Hepatocyte (in vitro differentiated cells): ENCODE data around the gene LRRN4CL. TPM values are rescaled to one million over a fixed set of nuclear protein-coding genes. Genes with fewer than 3 reads are reported as not detected.
A peak's percentile ranks its signal among the peaks of the same experiment; 100 is the strongest.

Source experiments
- DNase-seq: peaks from one replicate; pipeline ENCODE4 v3.0.0-alpha.2; 2016; ENCODE audit warnings: low spot score
- H2AFZ ChIP-seq: fragments of 200-600 bp; sonication (generic); 2 replicates; pipeline ENCODE4 v1.6.0; 2016; ENCODE audit warnings: antibody characterized with exemption, mild to moderate bottlenecking
- H3K27ac ChIP-seq: fragments of 200-600 bp; sonication (generic); 2 replicates; pipeline ENCODE4 v1.5.1; 2016; ENCODE audit warnings: mild to moderate bottlenecking
- H3K27me3 ChIP-seq: fragments of 200-600 bp; sonication (generic); 2 replicates; pipeline ENCODE4 v1.6.1; 2016
- H3K36me3 ChIP-seq: fragments of 200-600 bp; sonication (generic); replicated peaks from 2 replicates; pipeline ENCODE4 v1.5.1; 2016; ENCODE audit warnings: low read depth; ENCODE audit not compliant: insufficient read depth
- H3K4me1 ChIP-seq: fragments of 200-600 bp; sonication (generic); 2 replicates; pipeline ENCODE4 v1.5.1; 2016; ENCODE audit warnings: mild to moderate bottlenecking, moderate library complexity; ENCODE audit not compliant: insufficient read depth
- H3K4me2 ChIP-seq: fragments of 200-600 bp; sonication (generic); 2 replicates; pipeline ENCODE4 v1.6.0; 2016
- H3K4me3 ChIP-seq: fragments of 200-600 bp; sonication (generic); 2 replicates; pipeline ENCODE4 v1.5.1; 2016; ENCODE audit warnings: mild to moderate bottlenecking
- H3K79me2 ChIP-seq: fragments of 200-600 bp; sonication (generic); 2 replicates; pipeline ENCODE4 v1.6.0; 2017; ENCODE audit warnings: mild to moderate bottlenecking
- H3K9me2 ChIP-seq: fragments of 200-600 bp; sonication (generic); replicated peaks from 2 replicates; pipeline ENCODE4 v1.6.0; 2017; ENCODE audit warnings: mild to moderate bottlenecking; ENCODE audit not compliant: insufficient read depth
- H3K9me3 ChIP-seq: fragments of 200-600 bp; sonication (generic); 2 replicates; pipeline ENCODE4 v1.5.1; 2016; ENCODE audit warnings: low read depth, mild to moderate bottlenecking
- H4K20me1 ChIP-seq: fragments of 200-600 bp; sonication (generic); 2 replicates; pipeline ENCODE4 v1.6.0; 2016; ENCODE audit warnings: mild to moderate bottlenecking; ENCODE audit not compliant: insufficient read depth, poor library complexity, severe bottlenecking
- CTCF ChIP-seq: fragments of 200-600 bp; sonication (generic); IDR thresholded peaks from 2 replicates; pipeline ENCODE4 v1.5.1; 2016; ENCODE audit warnings: antibody characterized with exemption, mild to moderate bottlenecking; ENCODE audit not compliant: poor library complexity
- EZH2 ChIP-seq: fragments of 200-600 bp; sonication (generic); IDR thresholded peaks from 2 replicates; pipeline ENCODE4 v1.6.1; 2016; ENCODE audit warnings: antibody characterized with exemption, mild to moderate bottlenecking, borderline replicate concordance
- EZH2phosphoT487 ChIP-seq: fragments of 200-600 bp; sonication (generic); IDR thresholded peaks from one replicate; pipeline ENCODE4 v1.6.1; 2018; ENCODE audit warnings: antibody characterized with exemption, mild to moderate bottlenecking, low read depth, moderate library complexity; ENCODE audit not compliant: unreplicated experiment, severe bottlenecking
- WGBS: methylation state at CpG from one replicate; pipeline ENCODE4 v1.1.6; 2016; ENCODE audit warnings: low lambda C conversion rate; ENCODE audit errors: missing lambda C conversion rate; 5-methylcytosine and 5-hydroxymethylcytosine counted together
- polyA plus RNA-seq: library from polyadenylated mRNA; unstranded; fragments of >200 nt; fragmentation: Nextera tagmentation; extraction: Ambion mirVana; gene quantifications from 2 replicates; pipeline ENCODE4 v1.2.1, GENCODE V29; 2016
- total RNA-seq: library from RNA; depleted of rRNA; stranded (reverse); fragments of >200 nt; gene quantifications from 2 replicates; pipeline ENCODE4 v1.2.3, GENCODE V29; 2014

The LRRN4CL gene
- total and polyA plus RNA-seq, 2 experiments from 2014 or later, result 0.40 to 0.41 TPM

DNA sequence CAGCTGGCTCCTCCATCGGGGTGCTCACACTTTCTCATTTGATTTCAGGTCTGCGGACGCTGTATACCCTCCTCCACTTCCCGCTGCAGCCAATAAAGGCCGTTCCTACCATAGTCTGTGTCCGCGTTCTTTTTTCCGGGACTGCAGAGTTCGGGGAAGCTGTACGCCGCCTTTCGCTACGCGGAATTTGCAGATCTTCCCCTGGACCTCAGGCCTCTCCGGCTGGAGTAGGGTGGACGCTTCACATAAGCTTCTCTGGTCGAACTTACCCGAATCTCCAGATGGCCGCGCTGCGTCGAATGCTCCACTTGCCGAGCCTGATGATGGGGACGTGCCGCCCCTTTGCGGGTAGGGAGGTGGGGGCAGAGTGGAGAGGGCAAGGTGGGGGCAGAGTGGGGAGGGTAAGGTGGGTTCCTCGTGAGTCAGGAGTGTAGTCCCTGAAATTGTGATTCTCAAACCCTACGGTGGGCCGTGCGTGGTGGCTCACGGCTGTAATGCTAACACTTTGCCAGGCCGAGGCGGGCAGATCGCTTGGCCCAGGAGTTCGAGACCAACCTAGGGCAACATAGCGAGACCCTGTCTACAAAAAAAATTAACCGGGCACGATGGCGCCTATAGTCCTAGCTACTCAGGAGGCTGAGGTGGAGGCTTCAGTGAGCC, 23.6 kb downstream of the LRRN4CL start:
- H3K4me2 ChIP-seq, result peak overlapping the region; percentile 80
- peak; percentile 76 for DNase-seq
- no peaks in the 10 kb centered on the region for H3K9me3 ChIP-seq
- H3K36me3 ChIP-seq, result no peaks in the 10 kb centered on the region
- H3K27ac ChIP-seq, result peak overlapping the region; percentile 91
- peaks cover 48% of the 10 kb centered on the region for H3K79me2 ChIP-seq
- no peaks in the 10 kb centered on the region for H3K27me3 ChIP-seq
- no peak for TF ChIP-seq EZH2
- no peak for TF ChIP-seq EZH2phosphoT487
- TF ChIP-seq CTCF, result no peak
- H3K4me1 ChIP-seq, result peaks cover 16% of the 10 kb centered on the region
- H3K4me3 ChIP-seq, result peak overlapping the region; percentile 56
- peaks cover 10% of the 10 kb centered on the region for H4K20me1 ChIP-seq
- H3K9me2 ChIP-seq, result no peaks in the 10 kb centered on the region
- H2AFZ ChIP-seq, result no peak overlapping the region
- WGBS, result 2% methylated on average over 38 of the region's 39 CpGs

DNA sequence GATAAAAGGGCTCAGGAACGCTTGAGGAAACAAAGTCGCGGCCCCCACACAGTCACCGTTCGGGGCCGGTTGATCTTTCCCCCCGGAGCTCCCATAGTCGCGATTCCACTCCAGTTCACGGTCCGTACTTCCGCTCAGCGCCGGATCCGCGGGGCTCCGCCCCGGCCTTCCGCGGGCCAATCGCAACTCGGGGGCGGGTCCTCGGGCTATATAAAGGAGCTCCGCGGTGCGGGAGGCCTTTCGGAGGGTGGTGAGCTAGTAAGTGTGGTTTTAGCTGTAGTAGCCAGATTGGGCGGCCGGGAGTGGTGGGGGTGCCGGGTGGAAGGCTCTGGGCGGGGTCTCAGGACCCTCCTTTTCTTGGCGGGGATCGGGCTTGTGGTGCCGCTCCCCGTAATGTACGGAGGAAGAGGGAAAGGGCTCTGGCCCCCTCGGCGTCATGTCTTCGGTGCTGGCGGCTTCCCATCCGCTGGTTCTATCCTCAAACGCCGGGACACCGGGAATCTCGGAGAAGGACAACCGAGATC, 24.2 kb downstream of the LRRN4CL start, which contains the start of the genes C11orf98 and CSKMT:
Gene C11orf98, minus strand, starts transcription at position 136 of the 524 bp plus-strand sequence. Its CDS starts 41 bp downstream, at position 95.
Gene CSKMT, plus strand, starts transcription at position 238 of the 524 bp plus-strand sequence. CDS start 568 bp downstream, outside the sequence.
- DNase-seq, result peak; percentile 96
- Histone ChIP-seq H3K9me2 (no peaks in the 10 kb centered on the region), H3K9me3 (no peaks in the 10 kb centered on the region), H3K27me3 (no peaks in the 10 kb centered on the region), H3K27ac (peak within 1 kb of the TSS; percentile 95), H2AFZ (peak within 1 kb of the TSS; percentile 66), H3K79me2 (peaks cover 44% of the 10 kb centered on the region), H4K20me1 (peaks cover 10% of the 10 kb centered on the region), H3K36me3 (no peaks in the 10 kb centered on the region), H3K4me3 (peak within 1 kb of the TSS; percentile 82), H3K4me2 (peak within 1 kb of the TSS; percentile 84), H3K4me1 (peaks cover 16% of the 10 kb centered on the region)
- 2% methylated on average over 43 of the region's 47 CpGs for WGBS
- TF ChIP-seq EZH2phosphoT487 (no peak), CTCF (no peak), EZH2 (no peak)

DNA sequence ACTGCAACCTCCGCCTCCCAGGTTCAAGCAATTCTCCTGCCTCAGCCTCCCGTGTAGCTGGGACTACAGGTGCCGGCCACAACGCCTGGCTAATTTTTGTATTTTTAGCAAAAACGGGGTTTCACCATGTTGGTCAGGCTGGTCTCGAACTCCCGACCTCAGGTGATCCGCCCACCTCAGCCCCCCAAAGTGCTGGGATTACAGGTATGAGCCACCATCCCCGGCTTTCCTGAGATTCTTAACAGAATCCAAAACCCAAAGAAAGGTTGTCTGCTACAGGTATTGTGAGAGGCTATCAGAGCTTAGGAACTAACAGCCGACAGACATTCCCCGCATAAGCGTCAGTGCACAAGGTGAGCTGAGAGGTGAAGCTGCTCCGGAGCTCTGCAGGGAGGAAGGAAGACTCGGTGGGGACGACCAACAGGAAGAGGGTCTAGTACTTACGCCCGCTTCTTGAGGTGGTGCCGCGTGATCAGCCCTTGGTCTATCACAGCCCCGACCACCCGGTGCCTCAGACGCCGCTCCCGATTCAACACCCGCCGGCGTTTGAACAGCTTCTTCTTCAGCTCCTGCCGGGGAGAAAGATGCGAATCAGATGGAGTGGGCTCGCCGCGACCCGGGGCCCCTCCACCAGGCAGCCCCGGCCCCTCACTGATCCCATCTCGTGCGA, 24.8 kb downstream of the LRRN4CL start:
- H3K9me2 ChIP-seq, result no peaks in the 10 kb centered on the region
- H3K4me3 ChIP-seq, result peak overlapping the region; percentile 82
- H3K79me2 ChIP-seq, result peaks cover 42% of the 10 kb centered on the region
- H2AFZ ChIP-seq, result peak overlapping the region; percentile 66
- peaks cover 16% of the 10 kb centered on the region for H3K4me1 ChIP-seq
- H3K9me3 ChIP-seq, result no peaks in the 10 kb centered on the region
- peak overlapping the region; percentile 95 for H3K27ac ChIP-seq
- WGBS, result 2% methylated on average over 36 of the region's 36 CpGs
- H3K4me2 ChIP-seq, result peak overlapping the region; percentile 84
- peaks cover 10% of the 10 kb centered on the region for H4K20me1 ChIP-seq
- H3K27me3 ChIP-seq, result no peaks in the 10 kb centered on the region
- H3K36me3 ChIP-seq, result no peaks in the 10 kb centered on the region
- peak; percentile 78 for DNase-seq
- TF ChIP-seq CTCF (no peak), EZH2phosphoT487 (no peak), EZH2 (no peak)
